Tibial artery (tissue), 4 donors: ENCODE data around the gene OTOG.
A peak's percentile ranks its signal among the peaks of the same experiment; 100 is the strongest.

Experiments used
- DNase-seq, 2 donors: peaks; one replicate each; pipeline ENCODE4 v3.0.0-alpha.2; 2019
- H3K27ac ChIP-seq, 2 donors: fragments of 200-600 bp; sonication (generic) in 1 of 2; 1 replicate in 1 of 2; 2 replicates in 1 of 2; pipeline ENCODE4 v1.5.1; 2018 to 2019; ENCODE audit warnings: mild to moderate bottlenecking in 1 of 2
- H3K27me3 ChIP-seq, 2 donors: fragments of 200-600 bp; sonication (generic) in 1 of 2; one replicate each; pipeline versions ENCODE4 v1.5.1 to v1.6.0; 2016 to 2019
- H3K36me3 ChIP-seq, 3 donors: fragments of 200-600 bp; sonication (generic) in 2 of 3; one replicate each; pipeline ENCODE4 v1.5.1; 2016 to 2019; ENCODE audit warnings: mild to moderate bottlenecking in 2 of 3
- H3K4me1 ChIP-seq, 4 donors: fragments of 200-600 bp; sonication (generic) in 2 of 4; 1 replicate in 3 of 4; 2 replicates in 1 of 4; pipeline ENCODE4 v1.5.1; 2016 to 2019
- H3K4me3 ChIP-seq, 2 donors: fragments of 200-600 bp; sonication (generic) in 1 of 2; 1 replicate in 1 of 2; 2 replicates in 1 of 2; pipeline ENCODE4 v1.5.1; 2018 to 2019; ENCODE audit warnings: mild to moderate bottlenecking in 2 of 2
- H3K9me3 ChIP-seq, 3 donors: fragments of 200-600 bp; sonication (generic) in 1 of 3; one replicate each; pipeline ENCODE4 v1.5.1; 2016 to 2019
- CTCF ChIP-seq, 2 experiments: fragments of 200-600 bp in 1 of 2; fragments of 450-650 bp in 1 of 2; IDR thresholded peaks; one replicate each; pipeline ENCODE4 v1.5.1; 2017 to 2019; ENCODE audit warnings: antibody characterized with exemption in 2 of 2, mild to moderate bottlenecking in 1 of 2, moderate library complexity in 1 of 2
- intact Hi-C: fragments of 100-400 bp; cut with DNase I; formaldehyde crosslinking; loops from one replicate; pipeline ENCODE4 v1.15.0; 2023; ENCODE audit warnings: low total_unique reads

OTOG gene

DNA sequence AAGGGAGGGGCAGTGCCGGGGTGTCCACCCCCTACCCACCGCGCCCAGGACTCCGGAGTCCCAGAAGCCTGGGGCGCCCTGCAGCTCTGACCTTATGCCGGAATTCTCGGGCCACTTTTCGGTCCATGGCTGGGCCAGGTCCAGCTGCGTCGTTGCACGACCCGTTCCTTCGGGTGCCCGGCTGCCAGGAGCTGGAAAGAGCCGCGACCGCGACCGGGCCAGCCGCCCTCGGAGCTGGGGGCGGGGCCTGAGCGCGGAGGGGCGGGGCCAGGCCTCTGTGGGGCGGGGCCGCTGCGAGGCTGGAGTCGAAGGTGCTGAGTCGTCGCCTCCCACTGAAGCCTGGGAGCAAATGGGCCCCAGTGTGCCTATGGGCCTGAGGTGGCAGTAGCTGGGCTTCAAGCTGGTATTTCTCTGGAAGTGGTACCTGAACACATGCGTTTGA is 2.9 kb upstream of the OTOG start, which contains the start of gene USH1C:
Gene USH1C, minus strand, starts transcription at position 236 of the 442 bp plus-strand sequence. Its CDS starts 109 bp downstream, at position 127.
- TF ChIP-seq CTCF (IDR thresholded peaks at IDR 0.05): no peak
- Histone ChIP-seq H3K4me3 (peak within 1 kb of the TSS in 1 of 2 donors; percentile 5), H3K4me1 (peaks cover 0 to 12% (median 3%) of the 10 kb centered on the region in 4 donors), H3K9me3 (no peaks in the 10 kb centered on the region), H3K27me3 (peaks cover 0 to 33% of the 10 kb centered on the region in 2 donors), H3K36me3 (no peaks in the 10 kb centered on the region), H3K27ac (no peak within 1 kb of the TSS)
- no peak for DNase-seq
- intact Hi-C loops: no loop called here

GRCh38 chr11:17546240-17546639 is 819 bp upstream of the OTOG start:
- DNase-seq: no peak
- Histone ChIP-seq H3K4me3 (no peak overlapping the region), H3K27me3 (peaks cover 0 to 37% of the 10 kb centered on the region in 2 donors), H3K27ac (no peak overlapping the region), H3K9me3 (no peaks in the 10 kb centered on the region), H3K36me3 (no peaks in the 10 kb centered on the region), H3K4me1 (peaks cover 0 to 12% (median 3%) of the 10 kb centered on the region in 4 donors)
- intact Hi-C loops: no loop called here
- TF ChIP-seq CTCF (IDR thresholded peaks at IDR 0.05): no peak

GRCh38 chr11:17547932-17548331 is 873 bp downstream of the OTOG start:
- Histone ChIP-seq H3K9me3 (no peaks in the 10 kb centered on the region), H3K36me3 (no peaks in the 10 kb centered on the region), H3K4me1 (peaks cover 0 to 12% (median 3%) of the 10 kb centered on the region in 4 donors), H3K27ac (no peak overlapping the region), H3K4me3 (no peak overlapping the region), H3K27me3 (peaks cover 0 to 37% of the 10 kb centered on the region in 2 donors)
- intact Hi-C loops: no loop called here
- TF ChIP-seq CTCF (IDR thresholded peaks at IDR 0.05): no peak
- no peak for DNase-seq

- peaks cover 0 to 39% of the 10 kb centered on the region in 2 donors for H3K27me3 ChIP-seq
- no peaks in the 10 kb centered on the region for H3K9me3 ChIP-seq
- no peak for TF ChIP-seq CTCF (IDR thresholded peaks at IDR 0.05)
- intact Hi-C loops: no loop called here
- DNase-seq: no peak
- peaks cover 0 to 12% (median 3%) of the 10 kb centered on the region in 4 donors for H3K4me1 ChIP-seq
- no peak overlapping the region for H3K4me3 ChIP-seq
- H3K27ac ChIP-seq: no peak overlapping the region
- no peaks in the 10 kb centered on the region for H3K36me3 ChIP-seq
Observed at GRCh38 chr11:17548444-17548843, 1.4 kb downstream of the OTOG start.

GRCh38 chr11:17550450-17551346 is 3.6 kb downstream of the OTOG start:
- no peak overlapping the region for H3K4me3 ChIP-seq
- no peak for DNase-seq
- no peak overlapping the region for H3K27ac ChIP-seq
- intact Hi-C loops: no loop called here
- no peak for TF ChIP-seq CTCF (IDR thresholded peaks at IDR 0.05)
- H3K9me3 ChIP-seq: no peaks in the 10 kb centered on the region
- peaks cover 0 to 7% (median 0%) of the 10 kb centered on the region in 4 donors for H3K4me1 ChIP-seq
- H3K36me3 ChIP-seq: no peaks in the 10 kb centered on the region
- peaks cover 0 to 38% of the 10 kb centered on the region in 2 donors for H3K27me3 ChIP-seq
